SW 1271 (cell line): ENCODE data around the gene CSDE1.

Source experiments
- DNase-seq, 2 experiments: peaks; one replicate each; lab custom pipeline; 2025; lab: John Stamatoyannopoulos, UW

Gene CSDE1

GRCh38 chr1:114701931-114702330 lies 55.9 kb downstream of the CSDE1 start:
- no peak for DNase-seq

- DNase-seq = no peak
Measured at GRCh38 chr1:114700036-114700600, 57.7 kb downstream of the CSDE1 start.

GRCh38 chr1:114696810-114697209 lies 61.0 kb downstream of the CSDE1 start:
- no peak for DNase-seq

GRCh38 chr1:114695430-114696058 lies 62.2 kb downstream of the CSDE1 start, which contains the start of gene AMPD1:
AMPD1 (minus strand) TSS chr1:114695546; CDS start chr1:114695471, 75 bp downstream.
- DNase-seq = no peak

- DNase-seq = no peak
Measured at GRCh38 chr1:114694540-114695310, 63.1 kb downstream of the CSDE1 start.

GRCh38 chr1:114692947-114693346 lies 64.8 kb downstream of the CSDE1 start:
- no peak for DNase-seq

GRCh38 chr1:114691061-114691460 lies 66.7 kb downstream of the CSDE1 start:
- DNase-seq = no peak

- no peak for DNase-seq
Measured at GRCh38 chr1:114690148-114690547, 67.6 kb downstream of the CSDE1 start.

- no peak for DNase-seq
Measured at GRCh38 chr1:114688526-114688925, 69.3 kb downstream of the CSDE1 start.

GRCh38 chr1:114685851-114686250 lies 71.9 kb downstream of the CSDE1 start:
- DNase-seq = no peak

GRCh38 chr1:114677691-114678090 lies 80.1 kb downstream of the CSDE1 start:
- DNase-seq = no peak

- DNase-seq = no peak
Measured at GRCh38 chr1:114676115-114676514, 81.7 kb downstream of the CSDE1 start.

GRCh38 chr1:114671939-114672275 lies 85.9 kb downstream of the CSDE1 start:
- DNase-seq = no peak

GRCh38 chr1:114671011-114671938 lies 86.5 kb downstream of the CSDE1 start:
- DNase-seq = peak in 1 of 2 experiments; percentile 18

- peak; percentile 60 to 77 for DNase-seq
Measured at GRCh38 chr1:114670083-114671010, 87.4 kb downstream of the CSDE1 start.

- no peak for DNase-seq
Measured at GRCh38 chr1:114669562-114670082, 88.2 kb downstream of the CSDE1 start, which contains the start of gene DENND2C. DENND2C (minus strand) TSS chr1:114670049; CDS start chr1:114625984, 44,065 bp downstream.

GRCh38 chr1:114668784-114669561 lies 88.8 kb downstream of the CSDE1 start:
- no peak for DNase-seq

GRCh38 chr1:114668373-114668772 lies 89.4 kb downstream of the CSDE1 start:
- no peak for DNase-seq

GRCh38 chr1:114666954-114667353 lies 90.8 kb downstream of the CSDE1 start:
- no peak for DNase-seq
